Naive B cell (primary cell): ENCODE results near the gene RSPH9. TPM values are rescaled to one million over a fixed set of nuclear protein-coding genes. Genes with fewer than 3 reads are reported as not detected.
"Not testable (repeated sequence)": the region's sequence is repeated elsewhere in the genome, so short reads cannot be mapped to it uniquely, and the experiment has no call there.

Source experiments
- ATAC-seq, 2 donors: fragments of 150-1000 bp; cut with Tn5 transposase; 2 replicates each; pipeline ENCODE4 v1.10.0; 2021; ENCODE audit warnings: low read depth in 2 of 2, mild to moderate bottlenecking in 2 of 2, moderate library complexity in 2 of 2
- DNase-seq: peaks from one replicate; pipeline ENCODE4 v3.0.0; 2022
- H3K27ac Mint-ChIP-seq, 6 donors: one replicate each; pipeline ENCODE4 v1.8.0; 2020 to 2022; ENCODE audit warnings: mild to moderate bottlenecking in 6 of 6, mixed read lengths in 6 of 6, moderate library complexity in 5 of 6, inconsistent platforms in 2 of 6
- H3K27me3 Mint-ChIP-seq, 3 donors: one replicate each; pipeline ENCODE4 v1.8.0; 2021 to 2022; ENCODE audit warnings: mixed read lengths in 3 of 3, mild to moderate bottlenecking in 1 of 3
- H3K36me3 Mint-ChIP-seq, 2 donors: one replicate each; pipeline ENCODE4 v1.8.0; 2020 to 2022; ENCODE audit warnings: mixed read lengths in 2 of 2, inconsistent platforms in 1 of 2, mild to moderate bottlenecking in 1 of 2
- H3K4me1 Mint-ChIP-seq, 3 donors: one replicate each; pipeline ENCODE4 v1.8.0; 2020 to 2022; ENCODE audit warnings: mixed read lengths in 3 of 3, inconsistent platforms in 1 of 3, mild to moderate bottlenecking in 1 of 3, moderate library complexity in 1 of 3
- H3K4me3 Mint-ChIP-seq, 8 donors: one replicate each; pipeline ENCODE4 v1.8.0; 2020 to 2022; ENCODE audit warnings: mild to moderate bottlenecking in 8 of 8, mixed read lengths in 8 of 8, moderate library complexity in 8 of 8, inconsistent platforms in 2 of 8
- H3K9me3 Mint-ChIP-seq, 7 donors: one replicate each; pipeline ENCODE4 v1.8.0; 2020 to 2022; ENCODE audit warnings: mixed read lengths in 7 of 7, mild to moderate bottlenecking in 5 of 7, inconsistent platforms in 2 of 7, moderate library complexity in 1 of 7
- polyA plus RNA-seq, 6 donors: library from polyadenylated mRNA; unstranded; fragments of 300-500 nt; fragmentation: Illumina TruSeq; gene quantifications; one replicate each; pipeline ENCODE4 v1.2.3, GENCODE V29; 2021; ENCODE audit warnings: low read depth in 6 of 6

Gene RSPH9
- polyA plus RNA-seq, 6 donors from 2014 or later, result 0.96 to 1.9 (median 1.5) TPM; not detected in 1

DNA sequence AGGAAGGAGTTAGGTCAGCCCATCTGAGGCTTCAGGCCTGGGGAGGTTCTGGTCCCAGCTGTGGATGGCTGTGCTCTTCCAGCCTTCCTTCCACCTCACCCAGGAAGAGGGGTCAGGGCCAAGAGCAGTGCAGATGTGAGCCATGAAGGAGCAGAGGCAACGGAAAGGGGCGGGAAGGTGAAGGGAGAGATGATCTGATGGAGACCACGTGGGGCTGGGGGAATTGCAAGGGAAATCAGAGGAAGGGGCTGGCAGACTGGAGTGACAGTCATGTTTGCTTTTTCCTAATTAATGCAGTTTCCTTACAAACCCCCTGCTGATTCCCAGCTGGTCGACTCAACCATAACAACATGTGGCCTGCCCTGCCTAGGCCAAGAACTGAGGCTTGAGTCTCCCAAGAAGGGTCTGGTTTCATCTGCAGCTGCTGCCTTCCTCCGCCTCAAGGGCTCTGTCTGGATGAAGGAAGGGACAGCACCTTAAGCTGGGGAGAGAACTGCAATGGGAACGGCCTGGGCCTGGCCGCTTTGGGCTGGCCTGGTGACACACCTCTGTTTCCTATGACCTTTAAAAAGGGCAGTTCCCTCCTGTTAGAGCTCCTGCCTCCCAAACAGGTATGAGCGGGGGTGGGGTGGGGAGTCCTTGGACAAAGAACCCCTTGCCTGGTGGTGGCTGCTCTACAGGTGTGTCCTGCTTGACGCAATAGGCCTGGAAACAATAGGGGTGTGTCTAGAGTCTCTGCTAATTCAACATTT lies 50.6 kb downstream of the RSPH9 start:
- no peak overlapping the region for H3K4me3 Mint-ChIP-seq
- DNase-seq (no peak), ATAC-seq (no peak)
- H3K9me3 Mint-ChIP-seq, result no peaks in the 10 kb centered on the region
- no peak overlapping the region for H3K27ac Mint-ChIP-seq
- H3K27me3 Mint-ChIP-seq, result peaks cover 18 to 38% (median 19%) of the 10 kb centered on the region in 3 donors
- no peaks in the 10 kb centered on the region for H3K4me1 Mint-ChIP-seq
- H3K36me3 Mint-ChIP-seq, result no peaks in the 10 kb centered on the region

DNA sequence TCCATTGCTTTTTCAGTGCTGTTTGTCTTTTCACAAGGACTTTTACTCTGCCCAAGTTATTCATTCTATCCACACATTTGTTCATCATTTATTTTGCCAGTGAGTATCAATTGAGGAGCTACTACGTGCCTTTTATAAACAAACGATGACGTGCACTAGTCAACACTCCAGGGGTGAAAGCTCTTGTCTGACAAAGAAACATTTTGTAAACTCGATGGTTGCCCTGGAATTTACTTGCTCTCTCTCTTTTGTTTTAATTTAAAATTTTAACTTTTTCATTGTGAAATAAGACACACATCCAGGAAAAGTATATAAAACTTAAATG lies 51.1 kb downstream of the RSPH9 start:
- no peak overlapping the region for H3K4me3 Mint-ChIP-seq
- H3K27me3 Mint-ChIP-seq, result peaks cover 18 to 39% (median 21%) of the 10 kb centered on the region in 3 donors
- H3K36me3 Mint-ChIP-seq, result no peaks in the 10 kb centered on the region
- no peak overlapping the region for H3K27ac Mint-ChIP-seq
- H3K9me3 Mint-ChIP-seq, result no peaks in the 10 kb centered on the region
- DNase-seq (no peak), ATAC-seq (no peak)
- no peaks in the 10 kb centered on the region for H3K4me1 Mint-ChIP-seq

DNA sequence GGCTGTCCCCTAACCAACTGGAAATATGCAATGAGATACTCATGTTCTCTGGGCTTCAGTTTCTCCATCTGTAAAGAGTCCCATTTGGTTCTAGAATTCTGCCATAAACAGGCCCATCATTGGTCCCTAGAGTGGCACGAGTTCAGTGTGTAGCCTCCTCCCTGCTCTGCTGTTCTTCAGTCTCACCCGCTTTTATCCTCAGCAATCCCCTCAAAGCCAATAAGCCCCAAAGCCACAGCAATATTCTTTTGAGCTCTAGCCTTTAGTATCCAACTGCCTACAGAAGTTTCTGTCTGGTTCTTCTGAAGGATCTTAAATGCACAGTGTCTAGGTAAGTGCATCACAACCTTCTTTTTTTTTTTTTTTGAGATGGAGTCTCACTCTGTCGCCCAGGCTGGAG lies 52.6 kb downstream of the RSPH9 start:
- peaks cover 1 to 3% (median 3%) of the 10 kb centered on the region in 3 donors for H3K4me1 Mint-ChIP-seq
- H3K4me3 Mint-ChIP-seq, result peak overlapping the region in 1 of 8 donors; percentile 61
- peak overlapping the region in 1 of 6 donors; percentile 75 for H3K27ac Mint-ChIP-seq

GRCh38 chr6:43698584-43699349 lies 53.9 kb downstream of the RSPH9 start:
- no peak overlapping the region for H3K4me3 Mint-ChIP-seq
- H3K36me3 Mint-ChIP-seq, result no peaks in the 10 kb centered on the region
- H3K4me1 Mint-ChIP-seq, result peaks cover 6 to 15% (median 9%) of the 10 kb centered on the region in 3 donors
- H3K9me3 Mint-ChIP-seq, result no peaks in the 10 kb centered on the region
- H3K27me3 Mint-ChIP-seq, result peaks cover 23 to 53% (median 35%) of the 10 kb centered on the region in 3 donors
- DNase-seq (no peak), ATAC-seq (no peak)
- no peak overlapping the region for H3K27ac Mint-ChIP-seq

More for the DNA sequence above, 52.6 kb downstream of the RSPH9 start:
- H3K9me3 Mint-ChIP-seq, result no peaks in the 10 kb centered on the region
- DNase-seq (no peak), ATAC-seq (no peak)
- H3K27me3 Mint-ChIP-seq, result peaks cover 23 to 50% (median 31%) of the 10 kb centered on the region in 3 donors
- H3K36me3 Mint-ChIP-seq, result no peaks in the 10 kb centered on the region

DNA sequence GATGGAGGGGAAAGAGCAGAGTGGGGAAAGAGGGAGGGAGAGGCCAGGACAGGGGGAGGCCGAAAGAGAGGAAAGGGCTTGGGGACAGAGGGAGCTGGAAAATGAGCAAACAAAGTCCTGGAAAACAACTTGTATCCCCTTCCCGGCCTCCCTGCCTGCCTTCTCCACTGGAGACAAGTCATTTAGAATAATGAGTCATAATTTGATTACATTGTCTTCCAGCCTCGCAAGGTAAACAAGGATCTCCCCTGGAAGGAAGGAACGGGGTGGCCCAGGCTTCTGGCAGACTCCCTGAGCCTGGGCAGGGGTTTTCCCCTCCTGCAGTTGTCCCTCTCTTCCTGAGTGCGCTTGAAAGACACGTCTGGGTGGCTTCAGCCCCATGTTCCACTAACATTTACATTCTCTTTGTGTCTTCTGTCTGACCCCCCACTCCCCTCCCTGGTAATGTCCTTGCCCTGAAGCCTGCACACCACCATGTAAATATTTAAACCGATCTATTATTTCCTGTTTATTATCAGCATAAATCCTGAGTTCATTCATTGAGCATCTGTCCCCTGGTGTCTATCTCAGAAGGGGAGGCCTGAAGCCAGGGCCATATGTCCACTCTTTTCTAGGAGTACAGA lies 54.8 kb downstream of the RSPH9 start:
- Mint-ChIP-seq H3K36me3 (no peaks in the 10 kb centered on the region), H3K27ac (no peak overlapping the region), H3K27me3 (peaks cover 23 to 50% (median 32%) of the 10 kb centered on the region in 3 donors), H3K4me1 (peaks cover 12 to 24% (median 16%) of the 10 kb centered on the region in 3 donors), H3K9me3 (no peaks in the 10 kb centered on the region), H3K4me3 (no peak overlapping the region)
- no peak for DNase-seq
- ATAC-seq, result no peak

DNA sequence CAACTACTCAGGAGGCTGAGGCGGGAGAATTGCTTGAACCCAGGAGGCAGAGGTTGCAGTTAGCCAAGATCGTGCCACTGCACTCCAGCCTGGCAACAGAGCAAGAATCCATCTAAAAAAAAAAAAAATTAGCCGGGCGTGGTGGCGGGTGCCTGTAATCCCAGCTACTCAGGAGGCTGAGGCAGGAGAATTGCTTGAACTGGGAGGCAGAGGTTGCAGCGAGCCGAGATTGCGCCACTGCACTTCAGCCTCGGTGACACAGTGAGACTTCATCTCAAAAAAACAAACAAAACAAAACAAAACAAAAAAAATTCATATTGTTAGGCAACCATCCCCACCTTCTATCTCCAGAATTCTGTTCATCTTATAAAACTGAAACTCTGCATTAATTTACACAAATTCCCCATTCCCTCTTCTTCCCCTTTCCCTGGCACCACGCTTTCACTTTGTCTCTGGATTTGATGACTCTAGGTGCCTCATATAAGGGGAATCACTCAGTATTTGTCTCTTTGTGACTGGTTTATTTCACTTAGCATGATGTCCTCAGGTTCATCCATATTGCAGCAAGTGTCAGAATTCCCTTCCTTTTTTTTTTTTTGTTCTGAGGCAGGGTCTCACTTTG lies 56.2 kb downstream of the RSPH9 start:
- H3K4me3 Mint-ChIP-seq, H3K9me3 Mint-ChIP-seq, H3K27ac Mint-ChIP-seq, DNase-seq, ATAC-seq, H3K36me3 Mint-ChIP-seq: not testable (repeated sequence)
- H3K27me3 Mint-ChIP-seq, result peaks cover 18 to 40% (median 24%) of the 10 kb centered on the region in 3 donors
- H3K4me1 Mint-ChIP-seq, result peaks cover 18 to 37% (median 29%) of the 10 kb centered on the region in 3 donors

DNA sequence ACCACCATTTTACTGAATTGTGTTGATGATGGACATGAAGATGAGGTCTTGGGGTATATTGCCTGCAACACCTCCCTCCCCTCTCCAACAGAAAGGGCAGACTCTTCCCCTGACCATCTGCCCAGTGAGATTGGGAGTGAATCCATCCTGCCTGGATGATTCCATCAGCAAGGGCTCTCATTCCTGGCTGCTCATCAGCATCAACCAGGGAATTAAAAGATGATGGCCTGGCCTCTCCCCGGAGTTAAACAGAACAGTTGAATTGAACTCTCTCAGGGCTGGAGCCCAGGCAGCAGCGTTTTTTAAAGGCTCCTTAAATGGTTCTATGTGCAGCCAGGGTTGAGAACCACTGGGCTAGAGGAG lies 57.3 kb downstream of the RSPH9 start:
- Mint-ChIP-seq H3K27me3 (peaks cover 19 to 40% (median 24%) of the 10 kb centered on the region in 3 donors), H3K4me3 (no peak overlapping the region), H3K9me3 (no peaks in the 10 kb centered on the region), H3K36me3 (no peaks in the 10 kb centered on the region), H3K27ac (peak overlapping the region in 3 of 6 donors; percentile 20 to 73 (median 49)), H3K4me1 (peaks cover 26 to 48% (median 39%) of the 10 kb centered on the region in 3 donors)
- DNase-seq (no peak), ATAC-seq (no peak)

GRCh38 chr6:43702534-43703440 lies 58.0 kb downstream of the RSPH9 start:
- Mint-ChIP-seq H3K4me1 (peaks cover 28 to 53% (median 39%) of the 10 kb centered on the region in 3 donors), H3K9me3 (no peaks in the 10 kb centered on the region), H3K27ac (peak overlapping the region in 4 of 6 donors; percentile 20 to 91 (median 61)), H3K4me3 (peak overlapping the region in 1 of 8 donors; percentile 32), H3K36me3 (no peaks in the 10 kb centered on the region), H3K27me3 (peaks cover 15 to 35% (median 24%) of the 10 kb centered on the region in 3 donors)
- DNase-seq (peak; percentile 44), ATAC-seq (peak; percentile 63 to 67)

- peak overlapping the region; percentile 4 to 83 (median 68) for H3K27ac Mint-ChIP-seq
- H3K4me1 Mint-ChIP-seq, result peaks cover 29 to 55% (median 39%) of the 10 kb centered on the region in 3 donors
- H3K36me3 Mint-ChIP-seq, result no peaks in the 10 kb centered on the region
- ATAC-seq, result peak; percentile 71 to 73
- peak; percentile 40 for DNase-seq
- H3K27me3 Mint-ChIP-seq, result peaks cover 9 to 25% (median 24%) of the 10 kb centered on the region in 3 donors
- H3K9me3 Mint-ChIP-seq, result no peaks in the 10 kb centered on the region
- peak overlapping the region in 6 of 8 donors; percentile 15 to 61 (median 34) for H3K4me3 Mint-ChIP-seq
Observed at GRCh38 chr6:43703512-43704429, 58.9 kb downstream of the RSPH9 start.

DNA sequence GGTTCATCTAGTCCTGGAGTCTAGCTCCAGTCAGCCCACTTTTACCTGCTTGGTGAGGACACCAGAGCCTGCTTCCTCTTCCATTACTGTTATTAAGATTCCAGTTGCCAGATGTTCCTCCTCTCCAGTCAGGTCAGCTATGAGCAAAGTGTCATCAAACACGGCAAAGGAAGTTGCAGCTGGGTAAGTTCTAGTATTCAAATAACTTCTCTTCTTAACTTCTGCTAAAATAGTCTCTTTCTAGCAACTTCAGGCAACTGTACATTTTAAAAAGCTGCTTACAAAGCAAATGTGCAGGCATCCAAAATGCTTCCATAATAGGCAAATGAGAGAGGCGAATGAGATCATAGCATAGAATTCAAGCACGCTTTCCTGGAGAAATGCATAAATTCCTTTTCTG lies 61.2 kb downstream of the RSPH9 start:
- DNase-seq (peak; percentile 44), ATAC-seq (peak; percentile 48 to 60)
- Mint-ChIP-seq H3K9me3 (peaks cover 0 to 1% (median 0%) of the 10 kb centered on the region in 7 donors), H3K27me3 (peaks cover 11 to 19% (median 17%) of the 10 kb centered on the region in 3 donors), H3K4me1 (peaks cover 31 to 55% (median 39%) of the 10 kb centered on the region in 3 donors), H3K27ac (peak overlapping the region in 5 of 6 donors; percentile 18 to 90 (median 77)), H3K36me3 (no peaks in the 10 kb centered on the region), H3K4me3 (peak overlapping the region in 6 of 8 donors; percentile 10 to 71 (median 53))

- ATAC-seq (no peak), DNase-seq (no peak)
- Mint-ChIP-seq H3K9me3 (peaks cover 0 to 2% (median 0%) of the 10 kb centered on the region in 7 donors), H3K36me3 (no peaks in the 10 kb centered on the region), H3K4me3 (peak overlapping the region in 2 of 8 donors; percentile 25 to 38), H3K27me3 (peaks cover 14 to 21% (median 19%) of the 10 kb centered on the region in 3 donors), H3K4me1 (peaks cover 36 to 57% (median 41%) of the 10 kb centered on the region in 3 donors), H3K27ac (peak overlapping the region in 2 of 6 donors; percentile 72 to 77)
Observed at GRCh38 chr6:43706788-43707187, 62.0 kb downstream of the RSPH9 start.
